HL-60 (cell line): ENCODE data around the gene MICOS13.

Experiments
- CTCF ChIP-seq: IDR thresholded peaks from one replicate; pipeline ENCODE4 v1.5.1; 2011; ENCODE audit warnings: low read length, control low read depth, inconsistent platforms; ENCODE audit not compliant: insufficient read depth
- GABPA ChIP-seq: IDR thresholded peaks from 2 replicates; pipeline ENCODE4 v1.6.1; 2012; ENCODE audit warnings: low read depth
- POLR2AphosphoS5 ChIP-seq: IDR thresholded peaks from 2 replicates; pipeline ENCODE4 v1.6.1; 2012; ENCODE audit warnings: low read depth
- REST ChIP-seq: IDR thresholded peaks from 2 replicates; pipeline ENCODE4 v1.6.1; 2012; ENCODE audit warnings: low read depth; ENCODE audit not compliant: insufficient replicate concordance
- SPI1 ChIP-seq: IDR thresholded peaks from 2 replicates; pipeline ENCODE4 v1.6.1; 2012; ENCODE audit warnings: low read depth, mild to moderate bottlenecking, borderline replicate concordance

- TF ChIP-seq CTCF (no peak), POLR2AphosphoS5 (no peak), GABPA (no peak), SPI1 (no peak), REST (no peak)
Measured at GRCh38 chr19:5644037-5644436, 36.3 kb downstream of the MICOS13 start.
